Middle frontal gyrus (tissue), 1 donor: ENCODE results near the gene NUMBL.

Source experiments
- DNase-seq: peaks from one replicate; pipeline ENCODE4 v3.0.0-alpha.2; 2015; ENCODE audit warnings: low spot score; ENCODE audit errors: extremely low spot score

Gene NUMBL

GRCh38 chr19:40691421-40692211 lies 1.2 kb upstream of the NUMBL start:
- no peak for DNase-seq

GRCh38 chr19:40690693-40691420 lies 406 bp upstream of the NUMBL start:
- peak; percentile 71 for DNase-seq

- no peak for DNase-seq
Measured at GRCh38 chr19:40689339-40690049, 957 bp downstream of the NUMBL start.

- DNase-seq = no peak
Measured at GRCh38 chr19:40688987-40689338, 1.5 kb downstream of the NUMBL start.

GRCh38 chr19:40688309-40688708 lies 2.1 kb downstream of the NUMBL start:
- DNase-seq = no peak

- no peak for DNase-seq
Measured at GRCh38 chr19:40687525-40688016, 2.9 kb downstream of the NUMBL start.

- DNase-seq = no peak
Measured at GRCh38 chr19:40686882-40687524, 3.4 kb downstream of the NUMBL start.

GRCh38 chr19:40685563-40685962 lies 4.9 kb downstream of the NUMBL start:
- DNase-seq = no peak

- DNase-seq = no peak
Measured at GRCh38 chr19:40685016-40685526, 5.4 kb downstream of the NUMBL start.

- DNase-seq = no peak
Measured at GRCh38 chr19:40684280-40684679, 6.2 kb downstream of the NUMBL start.

GRCh38 chr19:40683437-40683836 lies 7.0 kb downstream of the NUMBL start:
- no peak for DNase-seq

- no peak for DNase-seq
Measured at GRCh38 chr19:40682431-40682964, 8.0 kb downstream of the NUMBL start.

GRCh38 chr19:40681039-40681438 lies 9.4 kb downstream of the NUMBL start:
- no peak for DNase-seq

GRCh38 chr19:40677156-40677555 lies 13.3 kb downstream of the NUMBL start:
- no peak for DNase-seq

GRCh38 chr19:40674291-40674690 lies 16.2 kb downstream of the NUMBL start:
- DNase-seq = no peak

GRCh38 chr19:40673397-40673796 lies 17.1 kb downstream of the NUMBL start:
- no peak for DNase-seq

GRCh38 chr19:40672573-40673299 lies 17.7 kb downstream of the NUMBL start:
- DNase-seq = no peak

- DNase-seq = no peak
Measured at GRCh38 chr19:40672038-40672437, 18.4 kb downstream of the NUMBL start.

GRCh38 chr19:40671404-40671803 lies 19.0 kb downstream of the NUMBL start:
- peak; percentile 62 for DNase-seq

- DNase-seq = no peak
Measured at GRCh38 chr19:40668991-40669614, 21.3 kb downstream of the NUMBL start.
